NCI-H526 treated with DMSO at 0.1 percent for 48 hours (cell line): ENCODE measurements around the gene HDHD5.
A peak's percentile ranks its signal among the peaks of the same experiment; 100 is the strongest.

Experiments
- DNase-seq: peaks from one replicate; lab custom pipeline; 2025; lab: John Stamatoyannopoulos, UW

HDHD5 gene

DNA sequence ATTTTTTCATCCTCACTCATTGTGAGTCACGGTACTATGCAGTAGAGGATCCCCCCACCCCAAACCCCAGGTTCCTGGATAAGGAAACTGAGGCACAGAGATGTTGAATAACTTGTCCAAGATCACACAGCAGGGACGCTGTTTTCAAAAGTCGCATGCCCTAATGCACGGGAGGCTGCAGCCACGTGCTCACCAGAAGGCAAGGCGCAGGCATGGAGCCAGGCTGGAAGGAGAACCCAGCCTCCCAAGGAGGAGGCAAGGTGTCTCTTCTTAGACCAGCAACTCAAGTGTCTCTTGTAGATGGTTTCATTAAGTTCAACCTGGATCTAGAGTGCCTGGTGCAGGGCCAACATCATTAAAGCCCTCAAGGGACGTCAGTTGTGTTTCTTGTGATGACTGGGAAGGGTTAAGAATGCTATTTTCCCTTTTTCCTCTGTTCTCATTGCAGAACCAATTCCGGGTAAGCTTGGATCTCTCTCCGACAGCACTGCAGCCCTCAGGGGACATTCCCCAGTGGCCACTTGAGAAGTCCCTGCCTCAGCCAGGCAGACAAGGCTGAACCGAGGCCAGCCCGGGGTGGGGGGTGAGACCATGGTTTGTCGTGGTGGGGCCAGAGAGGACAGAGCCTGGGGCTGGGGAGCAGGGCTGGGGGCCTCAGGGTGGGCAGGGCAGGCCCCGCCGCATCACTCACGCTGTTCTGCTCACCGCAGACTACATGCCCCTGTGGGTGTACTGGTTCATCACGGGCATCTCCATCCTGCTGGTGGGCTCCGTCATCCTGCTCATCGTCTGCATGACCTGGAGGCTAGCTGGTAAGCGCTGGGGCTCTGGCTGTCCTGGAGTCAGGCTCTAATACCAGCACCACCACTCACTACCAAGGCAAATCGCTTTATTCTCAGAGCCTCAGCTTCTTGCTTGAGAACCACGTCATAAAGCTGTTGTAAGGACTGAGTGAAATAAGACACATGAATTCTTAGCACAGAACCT lies 53.6 kb downstream of the HDHD5 start:
- no peak for DNase-seq

- DNase-seq = no peak
Measured at GRCh38 chr22:17104336-17104935, 54.6 kb downstream of the HDHD5 start.

- no peak for DNase-seq
Measured at GRCh38 chr22:17103351-17103750, 55.7 kb downstream of the HDHD5 start.

- DNase-seq = no peak
Measured at GRCh38 chr22:17102297-17102667, 56.8 kb downstream of the HDHD5 start.

- DNase-seq = no peak
Measured at GRCh38 chr22:17101475-17102296, 57.4 kb downstream of the HDHD5 start.

GRCh38 chr22:17100621-17101020 lies 58.5 kb downstream of the HDHD5 start:
- DNase-seq = no peak

DNA sequence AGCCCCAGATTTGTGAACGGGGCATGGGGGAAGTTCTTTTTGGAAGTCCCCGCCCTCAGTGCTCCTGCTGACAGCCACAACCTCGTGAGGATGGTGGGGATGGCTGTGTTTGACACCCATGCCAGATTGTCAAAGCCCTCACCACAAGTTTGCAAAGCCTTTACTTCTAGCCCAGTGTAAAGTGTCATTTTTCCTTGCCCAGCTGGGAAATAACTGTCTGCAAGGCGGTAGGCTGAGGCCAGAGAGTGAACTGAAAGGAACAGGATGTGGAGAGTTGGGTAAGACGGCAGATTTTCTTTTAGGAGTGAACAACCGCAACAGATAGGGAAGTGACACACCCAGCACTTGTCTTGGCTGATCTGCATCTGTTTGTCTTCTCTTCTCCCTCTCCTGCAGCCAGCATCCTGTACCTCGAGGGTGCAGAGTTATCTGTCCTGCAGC lies 60.7 kb downstream of the HDHD5 start:
- DNase-seq = no peak

DNA sequence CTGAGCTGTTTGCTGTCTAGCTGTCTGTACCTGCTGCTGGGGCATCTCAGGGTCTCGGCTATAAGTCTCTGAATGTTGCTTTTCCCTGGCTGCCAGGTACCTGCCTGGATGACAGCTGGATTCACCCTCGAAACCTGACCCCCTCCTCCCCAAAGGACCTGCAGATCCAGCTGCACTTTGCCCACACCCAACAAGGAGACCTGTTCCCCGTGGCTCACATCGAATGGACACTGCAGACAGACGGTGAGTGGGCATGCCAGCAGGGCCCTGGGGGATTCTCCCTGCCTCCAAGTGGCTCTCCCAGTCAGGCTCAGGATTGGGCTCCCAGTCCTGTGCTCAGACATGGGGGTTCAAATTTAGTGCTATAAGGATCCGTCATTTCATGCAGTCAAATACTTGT lies 61.4 kb downstream of the HDHD5 start:
- DNase-seq = no peak

DNA sequence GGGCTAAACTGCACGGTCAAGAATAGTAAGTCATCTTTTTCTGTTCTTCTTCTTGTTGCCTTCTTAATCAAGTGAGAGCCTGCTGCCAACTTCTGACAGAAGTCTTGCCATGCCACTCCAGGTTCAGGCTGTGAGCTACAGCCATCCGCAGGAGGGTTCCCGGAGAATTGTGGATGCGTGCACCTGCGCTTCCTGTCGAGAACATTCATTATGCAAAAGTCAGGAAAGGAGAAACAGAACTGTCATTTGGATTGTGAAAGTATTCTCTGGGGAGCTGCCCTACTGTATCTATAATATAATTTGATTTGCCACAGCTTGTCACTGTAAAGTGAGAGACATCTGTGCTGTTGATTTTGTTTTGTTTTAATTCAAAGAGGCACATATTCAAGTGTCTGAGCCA lies 62.0 kb downstream of the HDHD5 start:
- DNase-seq = peak; percentile 1

DNA sequence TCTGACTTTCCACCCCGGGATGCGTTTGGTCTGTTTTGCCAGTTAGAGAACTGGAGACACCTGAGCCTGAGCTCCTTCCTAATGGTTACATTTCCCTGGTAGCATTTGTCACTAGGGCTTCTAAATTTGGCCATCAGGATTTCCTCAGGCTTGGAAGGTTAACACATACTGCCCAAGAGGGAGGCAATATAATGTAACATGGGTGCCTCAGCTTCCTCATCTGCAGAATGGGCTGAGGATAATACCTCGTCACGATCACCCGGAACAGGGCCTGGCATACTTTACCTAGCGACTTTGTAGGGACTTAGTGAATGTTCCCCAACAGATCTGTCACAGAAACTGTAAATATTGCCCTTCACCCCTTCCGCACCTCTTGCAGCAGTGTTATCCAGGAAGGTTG lies 63.0 kb downstream of the HDHD5 start:
- DNase-seq = no peak

GRCh38 chr22:17095538-17095937 lies 63.5 kb downstream of the HDHD5 start:
- DNase-seq = no peak

DNA sequence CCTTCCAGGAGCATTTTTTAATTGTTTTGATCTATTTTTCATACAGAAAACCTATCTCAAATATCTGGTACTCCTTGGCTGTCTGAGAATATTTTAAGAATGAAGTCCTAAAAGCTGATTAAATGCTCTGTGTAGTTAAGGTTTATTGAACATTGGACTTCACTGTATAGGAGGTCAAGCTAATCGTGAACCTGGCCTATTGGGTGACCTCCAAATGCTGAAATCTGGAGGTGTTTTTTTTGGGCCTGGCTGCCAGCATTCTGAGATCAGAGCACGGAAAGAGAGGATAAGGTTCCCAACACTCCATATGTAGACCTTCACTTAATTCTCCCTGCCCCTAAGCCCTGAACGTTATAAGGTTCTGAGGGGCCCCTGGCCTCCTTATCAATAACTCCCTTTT lies 66.0 kb downstream of the HDHD5 start:
- no peak for DNase-seq

DNA sequence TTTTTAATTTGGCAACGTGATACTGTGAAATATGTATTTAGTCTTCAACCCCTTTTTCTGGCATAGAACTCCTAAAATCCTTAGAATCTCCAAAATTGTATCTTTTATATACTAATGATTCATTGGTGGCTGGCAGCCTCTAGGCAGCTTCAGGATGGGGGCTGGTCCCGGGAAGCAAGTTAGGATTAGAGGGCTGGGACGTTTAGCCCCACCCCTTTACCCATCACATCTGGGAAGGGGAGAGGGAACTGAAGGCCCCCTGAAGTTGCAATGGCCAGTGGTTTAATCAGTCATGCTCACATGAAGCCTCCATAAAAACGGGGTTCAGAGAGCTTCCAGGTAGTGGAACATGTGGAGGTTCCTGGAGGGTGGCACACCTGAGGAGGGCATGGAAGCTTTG lies 67.2 kb downstream of the HDHD5 start:
- DNase-seq = no peak

DNA sequence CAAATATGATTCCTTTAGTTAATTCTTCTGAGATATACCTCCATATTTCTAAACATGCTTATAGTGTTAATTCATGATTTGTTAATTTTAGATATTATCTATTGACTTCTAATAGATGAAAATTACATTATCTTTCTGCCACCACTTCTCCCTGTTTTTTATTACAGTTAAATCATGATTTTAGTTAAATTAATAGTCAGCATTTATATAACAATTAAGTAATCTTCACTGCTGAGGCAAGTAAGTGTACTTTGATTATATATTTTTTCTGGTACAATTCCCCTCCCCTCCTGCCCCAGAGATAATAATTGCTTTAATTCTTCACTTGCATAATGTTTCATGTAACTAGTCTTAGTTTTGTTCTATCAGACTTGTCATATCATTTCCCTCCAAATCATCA lies 68.5 kb downstream of the HDHD5 start:
- no peak for DNase-seq
